ENCODE measurements around the gene DLK1. TPM values are rescaled to one million over a fixed set of nuclear protein-coding genes. Genes with fewer than 3 reads are reported as not detected.

Gene DLK1
- polyA plus RNA-seq, 1 donor (not counting 4 experiments of a cell fraction or from before 2014, with no cell fraction given): not detected

DNA sequence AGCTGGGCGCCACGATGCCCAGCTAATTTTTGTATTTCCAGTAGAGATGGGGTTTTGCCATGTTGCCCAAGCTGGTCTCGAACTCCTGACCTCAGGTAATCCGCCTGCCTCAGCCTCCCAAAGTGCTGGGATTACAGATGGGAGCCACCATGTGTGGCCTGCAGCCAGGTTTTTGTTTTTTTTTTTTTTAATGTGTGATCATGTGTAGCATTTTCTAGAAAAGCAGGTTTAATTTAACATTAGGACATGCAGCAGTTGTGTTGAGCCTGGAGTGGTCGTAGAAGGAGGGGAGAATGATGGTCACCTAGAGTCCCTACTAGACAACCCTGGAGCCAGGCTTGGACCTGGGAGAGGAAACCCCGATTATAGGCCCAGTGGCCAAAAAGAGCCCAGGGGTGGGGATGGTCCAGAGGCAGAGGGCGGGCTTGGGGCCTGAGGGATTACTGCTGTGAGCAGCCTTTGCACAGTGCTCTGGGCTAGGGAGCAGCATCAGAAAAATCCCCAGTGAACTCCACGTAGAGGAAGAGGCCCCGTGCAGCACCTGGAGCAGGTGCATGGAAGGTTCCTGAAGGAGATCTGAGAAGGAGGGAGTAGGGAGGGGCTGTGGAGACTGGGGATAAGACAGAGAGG is 13.6 kb downstream of the DLK1 start:
- H3K4me2 ChIP-seq (ENCODE audit: control insufficient read depth, extremely low read depth, insufficient read depth, low read depth, low read length): no peak overlapping the region
- dilution Hi-C loops (cut with MboI; ENCODE audit: extremely low pct_ligation_motif_present, low sequenced_read_pairs): no loop called here

GRCh38 chr14:100740929-100741328 is 14.2 kb downstream of the DLK1 start:
- no peak for TF ChIP-seq EZH2 (IDR thresholded peaks at IDR 0.05; ENCODE audit: low read length)
- TF ChIP-seq CTCF (optimal IDR thresholded peaks at IDR 0.05 in 1 of 3, IDR thresholded peaks at IDR 0.05 in 1 of 3, conservative IDR thresholded peaks at IDR 0.05 in 1 of 3; ENCODE audit: extremely low read depth in 1 of 3, insufficient read depth in 2 of 3, low read length in 3 of 3): no peak
- H3K4me3 ChIP-seq (ENCODE audit: control insufficient read depth in 2 of 3, extremely low read depth in 1 of 3, insufficient read depth in 2 of 3, low read depth in 1 of 3, low read length in 3 of 3): no peak overlapping the region
- no peak overlapping the region for H3K27ac ChIP-seq (ENCODE audit: control insufficient read depth, insufficient read depth, low read length)
- H3K9ac ChIP-seq (ENCODE audit: control insufficient read depth, extremely low read depth, insufficient read depth, low read length): no peak overlapping the region
- H4K20me1 ChIP-seq (ENCODE audit: control insufficient read depth, extremely low read depth, insufficient read depth, low read length): no peaks in the 10 kb centered on the region
- H2AFZ ChIP-seq (ENCODE audit: control insufficient read depth, low read length): no peak overlapping the region
- no peaks in the 10 kb centered on the region for H3K79me2 ChIP-seq (ENCODE audit: control insufficient read depth, insufficient read depth, low read length)
- no peak for FAIRE-seq
- H3K27me3 ChIP-seq (ENCODE audit: control insufficient read depth, extremely low read depth, insufficient read depth, low read length): peaks cover 3% of the 10 kb centered on the region
- dilution Hi-C loops (cut with MboI; ENCODE audit: extremely low pct_ligation_motif_present, low sequenced_read_pairs): no loop called here
- no peaks in the 10 kb centered on the region for H3K4me1 ChIP-seq (ENCODE audit: control insufficient read depth, extremely low read depth, insufficient read depth, low read length)
- no peak for DNase-seq (ENCODE audit: low read depth, low spot score)
- H3K36me3 ChIP-seq (ENCODE audit: control insufficient read depth in 2 of 2, extremely low read depth in 1 of 2, insufficient read depth in 2 of 2, low read length in 2 of 2): no peaks in the 10 kb centered on the region
- no peaks in the 10 kb centered on the region for H3K9me1 ChIP-seq (ENCODE audit: control insufficient read depth, extremely low read depth, insufficient read depth, low read length)
- no peaks in the 10 kb centered on the region for H3K9me3 ChIP-seq (ENCODE audit: control insufficient read depth, low read depth, low read length)
- H3K4me2 ChIP-seq (ENCODE audit: control insufficient read depth, extremely low read depth, insufficient read depth, low read depth, low read length): no peak overlapping the region

More for the DNA sequence above, 13.6 kb downstream of the DLK1 start:
- no peaks in the 10 kb centered on the region for H3K9me3 ChIP-seq (ENCODE audit: control insufficient read depth, low read depth, low read length)
- FAIRE-seq (no peak), DNase-seq (ENCODE audit: low read depth, low spot score) (no peak)
- H3K4me1 ChIP-seq (ENCODE audit: control insufficient read depth, extremely low read depth, insufficient read depth, low read length): no peaks in the 10 kb centered on the region
- no peak overlapping the region for H3K9ac ChIP-seq (ENCODE audit: control insufficient read depth, extremely low read depth, insufficient read depth, low read length)
- H2AFZ ChIP-seq (ENCODE audit: control insufficient read depth, low read length): no peak overlapping the region
- no peaks in the 10 kb centered on the region for H3K36me3 ChIP-seq (ENCODE audit: control insufficient read depth in 2 of 2, extremely low read depth in 1 of 2, insufficient read depth in 2 of 2, low read length in 2 of 2)
- H3K27me3 ChIP-seq (ENCODE audit: control insufficient read depth, extremely low read depth, insufficient read depth, low read length): peaks cover 3% of the 10 kb centered on the region
- TF ChIP-seq CTCF (optimal IDR thresholded peaks at IDR 0.05 in 1 of 3, IDR thresholded peaks at IDR 0.05 in 1 of 3, conservative IDR thresholded peaks at IDR 0.05 in 1 of 3; ENCODE audit: extremely low read depth in 1 of 3, insufficient read depth in 2 of 3, low read length in 3 of 3): no peak
- no peak for TF ChIP-seq EZH2 (IDR thresholded peaks at IDR 0.05; ENCODE audit: low read length)
- no peaks in the 10 kb centered on the region for H4K20me1 ChIP-seq (ENCODE audit: control insufficient read depth, extremely low read depth, insufficient read depth, low read length)
- no peaks in the 10 kb centered on the region for H3K9me1 ChIP-seq (ENCODE audit: control insufficient read depth, extremely low read depth, insufficient read depth, low read length)
- no peak overlapping the region for H3K27ac ChIP-seq (ENCODE audit: control insufficient read depth, insufficient read depth, low read length)
- H3K4me3 ChIP-seq (ENCODE audit: control insufficient read depth in 2 of 3, extremely low read depth in 1 of 3, insufficient read depth in 2 of 3, low read depth in 1 of 3, low read length in 3 of 3): no peak overlapping the region
- no peaks in the 10 kb centered on the region for H3K79me2 ChIP-seq (ENCODE audit: control insufficient read depth, insufficient read depth, low read length)
